ENCODE measurements around the gene SH3GLB2.
A peak's percentile ranks its signal among the peaks of the same experiment; 100 is the strongest.

SH3GLB2 gene
- total RNA-seq = 91.0 to 124 reads per million in 2 donors

GRCh38 chr9:129028192-129028966 is at the start of gene SH3GLB2:
SH3GLB2 (minus strand) TSS chr9:129028331; CDS start chr9:129028154, 177 bp downstream.
- peak; percentile 97 for DNase-seq

DNA sequence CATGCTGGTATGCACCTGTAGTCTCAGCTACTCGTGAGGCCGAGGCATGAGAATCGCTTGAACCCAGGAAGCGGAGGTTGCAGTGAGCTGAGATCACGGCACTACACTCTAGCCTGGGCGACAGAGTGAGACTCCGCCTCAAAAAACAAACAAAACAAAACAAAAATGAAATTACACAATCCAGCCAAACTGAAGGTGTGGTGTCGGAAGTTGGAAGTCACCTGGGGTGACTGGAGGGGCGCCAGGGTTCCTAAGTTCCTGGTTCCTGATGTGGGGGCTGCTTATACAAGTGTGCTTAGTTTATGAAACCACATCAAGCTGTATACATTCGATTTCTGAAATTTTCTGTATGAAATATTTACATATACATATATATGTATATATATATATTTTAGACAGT is 49.1 kb upstream of the SH3GLB2 start:
- no peak for DNase-seq

- DNase-seq = no peak
Observed at GRCh38 chr9:129076640-129077037, 48.5 kb upstream of the SH3GLB2 start.

DNA sequence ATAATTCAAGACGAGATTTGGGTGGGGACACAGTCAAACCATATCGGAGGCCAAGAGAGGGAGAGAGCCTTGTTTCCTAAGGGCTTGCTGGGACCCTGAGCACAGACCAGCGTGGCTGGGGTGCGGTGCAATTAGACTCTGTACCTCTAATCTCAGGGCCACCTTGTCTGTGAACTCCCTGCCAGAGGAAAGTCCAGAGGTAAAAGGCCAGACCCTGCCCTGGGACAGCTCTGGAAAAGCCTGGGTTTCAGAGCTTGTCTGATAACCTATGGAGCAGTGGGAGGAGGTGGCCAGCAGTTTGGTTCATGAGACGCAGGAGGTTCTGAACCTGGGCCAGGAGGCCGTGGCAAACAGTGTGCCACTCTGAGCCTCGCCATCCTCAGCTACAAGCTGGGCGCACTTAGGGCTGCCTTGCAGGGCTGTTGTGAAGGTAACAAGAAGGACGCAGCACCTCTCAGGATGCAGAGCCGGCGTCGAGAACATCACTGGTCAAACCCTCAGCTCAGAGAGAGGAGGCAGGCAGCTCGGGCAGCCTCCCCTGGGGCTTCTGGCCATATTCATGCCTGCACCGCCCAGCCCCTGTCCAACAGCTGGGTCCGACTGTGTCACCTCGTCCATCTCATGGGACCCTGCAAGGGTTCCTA is 48.0 kb upstream of the SH3GLB2 start:
- no peak for DNase-seq

DNA sequence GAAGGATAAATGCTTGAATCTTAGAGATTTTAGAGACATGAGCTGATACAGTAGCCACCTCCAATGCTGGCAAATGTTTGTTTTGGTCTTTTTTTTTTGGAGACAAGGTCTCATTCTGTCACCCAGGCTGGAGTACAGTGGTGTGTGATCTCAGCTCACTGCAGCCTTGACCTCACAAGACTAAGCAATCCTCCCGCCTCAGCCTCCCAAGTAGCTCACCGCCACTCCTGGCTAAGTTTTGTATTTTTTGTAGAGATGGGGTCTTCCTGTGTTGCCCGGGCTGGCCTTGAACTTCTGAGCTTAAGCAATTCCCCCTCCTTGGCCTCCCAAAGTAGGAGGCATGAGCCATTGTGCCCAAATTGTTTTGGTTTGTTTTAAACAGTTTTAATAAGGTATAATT is 46.0 kb upstream of the SH3GLB2 start:
- no peak for DNase-seq

DNA sequence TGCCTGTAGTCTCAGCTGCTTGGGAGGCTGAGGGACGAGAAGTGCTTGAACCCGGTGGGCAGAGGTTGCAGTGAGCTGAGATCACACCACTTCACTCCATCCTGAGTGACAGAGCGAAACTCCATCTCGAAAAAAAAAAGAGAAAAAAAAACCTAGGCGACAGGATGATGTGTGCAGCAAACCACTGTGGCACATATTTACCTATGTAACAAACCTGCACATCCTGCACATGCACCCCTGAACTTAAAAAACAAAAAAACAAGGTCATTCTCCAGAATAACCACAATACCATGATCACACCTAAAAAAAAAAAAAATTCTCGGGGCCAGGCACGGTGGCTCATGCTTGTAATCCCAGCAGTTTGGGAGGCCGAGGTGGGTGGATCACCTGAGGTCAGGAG is 45.3 kb upstream of the SH3GLB2 start:
- no peak for DNase-seq

DNA sequence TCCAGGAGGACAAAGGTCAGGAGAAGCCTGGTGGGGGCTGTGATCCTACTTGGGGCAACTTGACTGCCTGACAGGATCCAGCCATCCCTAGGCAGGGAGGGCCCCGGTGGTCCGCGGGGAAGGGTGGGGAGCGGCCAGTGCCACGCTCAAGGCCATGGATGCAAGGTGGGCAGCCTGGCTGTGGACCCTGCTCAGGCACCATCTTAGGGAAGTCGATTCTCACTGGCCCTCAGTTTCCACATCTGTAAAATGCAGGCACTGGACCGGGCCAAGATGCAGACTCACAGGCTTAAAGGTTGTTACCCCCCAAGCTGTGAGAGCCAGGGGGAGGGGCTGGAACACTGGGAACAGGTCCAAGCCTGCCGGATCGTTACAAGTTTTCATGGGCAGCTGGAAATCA is 44.0 kb upstream of the SH3GLB2 start:
- DNase-seq = no peak

DNA sequence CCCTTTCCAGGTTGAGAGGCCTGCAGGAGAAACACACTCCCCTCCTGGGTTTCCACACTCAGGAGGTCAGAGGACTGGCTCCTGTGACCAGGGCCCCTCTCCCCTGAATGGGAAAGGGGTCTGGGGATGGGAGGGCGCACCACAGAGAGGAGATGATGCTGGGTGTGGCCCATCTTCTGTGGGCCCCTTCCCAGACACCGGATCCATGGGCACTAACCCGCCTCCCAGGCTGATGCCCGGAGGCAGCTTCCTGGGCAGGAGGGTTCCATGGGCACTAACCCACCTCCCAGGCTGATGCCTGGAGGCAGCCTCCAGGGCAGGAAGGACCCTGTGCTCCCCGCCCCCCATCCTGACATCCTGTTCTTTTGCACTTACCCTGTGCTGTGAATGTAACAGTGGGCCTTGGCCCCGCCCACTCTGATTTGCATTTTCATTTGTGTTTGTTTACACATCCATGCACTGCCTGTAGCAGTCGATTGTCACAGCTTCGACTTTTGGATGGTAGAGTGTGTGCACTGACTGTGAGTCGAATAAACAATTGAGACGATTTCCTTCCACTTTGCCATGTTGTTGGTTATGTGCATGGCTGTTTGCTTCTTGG is 43.5 kb upstream of the SH3GLB2 start:
- no peak for DNase-seq

- DNase-seq = no peak
Observed at GRCh38 chr9:129070696-129071525, 42.8 kb upstream of the SH3GLB2 start.

GRCh38 chr9:129069862-129070641 is 41.9 kb upstream of the SH3GLB2 start:
- no peak for DNase-seq

DNA sequence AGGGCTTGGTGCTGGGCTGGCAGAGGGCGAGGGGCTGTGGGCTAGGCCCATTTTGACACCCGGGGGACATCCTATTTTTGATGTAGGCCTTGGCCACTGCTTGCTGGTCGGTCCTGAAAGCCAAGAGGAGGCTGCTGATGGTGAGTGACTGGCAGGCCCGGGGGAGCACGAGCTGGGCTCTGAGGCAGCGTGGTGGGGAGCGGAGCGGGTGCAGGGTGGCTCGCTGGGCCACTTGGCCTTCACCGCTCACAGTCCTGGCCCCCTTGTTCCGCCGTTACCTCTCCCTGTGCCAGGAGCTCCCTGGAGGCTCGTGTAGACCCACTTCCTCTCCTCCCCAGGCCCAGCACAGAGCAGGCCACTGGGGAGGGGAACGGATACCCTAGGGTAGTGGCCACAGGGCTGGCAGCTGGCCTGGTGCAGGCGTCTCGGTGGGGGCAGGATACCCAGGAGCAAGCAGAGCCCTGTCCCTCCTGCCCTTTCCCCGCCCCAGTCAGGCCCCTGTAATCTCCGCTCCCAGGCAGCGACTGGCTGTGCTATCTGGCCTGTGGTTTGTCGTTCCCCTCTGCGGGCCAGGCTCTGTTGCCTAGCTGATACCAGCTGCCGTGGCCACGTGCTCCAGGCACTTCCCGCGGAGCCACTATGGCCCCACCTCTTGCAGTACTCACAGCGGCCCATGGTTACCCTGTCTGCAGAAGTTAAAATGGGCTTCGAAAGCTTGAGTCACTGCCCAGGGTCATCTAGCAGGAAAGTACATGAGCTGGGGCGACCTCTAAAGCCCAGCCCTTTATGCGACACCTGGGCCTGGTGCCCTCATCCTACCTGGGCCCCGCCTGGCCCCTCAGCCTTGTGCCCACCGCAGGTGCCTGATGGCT is 41.1 kb upstream of the SH3GLB2 start:
- DNase-seq = peak; percentile 48

DNA sequence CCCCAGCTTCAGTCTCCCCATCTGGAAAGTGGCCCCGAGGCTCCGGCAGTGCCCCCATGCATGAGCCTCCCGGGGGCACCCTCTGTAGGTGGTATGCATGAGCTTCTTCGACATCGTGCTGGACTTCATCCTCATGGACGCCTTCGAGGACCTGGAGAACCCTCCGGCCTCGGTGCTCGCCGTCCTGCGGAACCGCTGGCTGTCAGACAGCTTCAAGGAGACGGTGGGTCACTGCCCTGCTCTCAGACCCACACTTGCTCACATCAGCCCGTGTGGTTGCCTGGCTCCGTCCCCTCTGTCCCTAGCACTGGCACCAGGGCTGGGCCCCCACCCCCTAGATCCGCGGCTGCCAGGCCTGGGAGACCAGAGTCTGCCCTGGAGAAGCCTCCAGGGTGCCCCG is 40.0 kb upstream of the SH3GLB2 start:
- DNase-seq = no peak

DNA sequence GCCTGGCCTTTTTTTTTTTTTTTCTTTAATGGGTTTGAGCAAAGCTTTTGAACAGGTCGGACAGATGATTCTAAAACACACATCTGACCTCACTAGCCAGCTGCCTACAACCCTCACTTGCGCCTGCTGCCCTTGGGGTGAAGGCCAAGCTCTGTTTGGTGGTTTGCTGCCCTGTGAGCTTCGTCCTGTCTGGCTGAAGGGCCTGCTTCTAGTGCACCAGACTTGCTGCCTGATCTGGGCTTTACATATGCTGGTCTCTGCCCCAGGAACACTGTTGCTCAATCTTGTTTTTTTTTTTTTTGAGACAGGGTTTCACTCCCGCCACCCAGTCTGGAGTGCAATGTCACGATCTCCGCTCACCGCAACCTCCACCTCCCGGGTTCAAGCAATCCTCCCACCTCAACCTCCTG is 36.4 kb upstream of the SH3GLB2 start:
- no peak for DNase-seq

DNA sequence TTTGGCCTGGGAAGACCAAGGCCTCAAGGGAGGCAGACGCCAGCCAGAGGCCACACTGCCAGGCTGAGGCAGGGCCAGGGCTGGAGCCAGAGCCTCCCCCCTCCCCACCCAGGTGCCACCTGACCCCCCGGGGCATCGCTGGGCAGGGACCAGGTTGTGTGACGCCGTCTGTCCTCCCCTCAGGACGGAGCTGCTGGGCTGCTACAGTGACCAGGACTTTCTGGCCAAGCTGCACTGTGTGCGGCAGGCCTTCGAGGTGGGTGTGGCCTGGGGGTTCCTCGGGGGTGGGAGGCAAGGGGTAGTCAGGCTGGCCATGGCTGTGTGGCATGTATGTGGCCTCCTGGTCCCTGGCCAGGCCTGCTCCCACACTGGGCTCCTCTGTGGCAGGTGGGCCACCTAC is 34.9 kb upstream of the SH3GLB2 start:
- no peak for DNase-seq

- no peak for DNase-seq
Observed at GRCh38 chr9:129060991-129061390, 32.9 kb upstream of the SH3GLB2 start.

GRCh38 chr9:129059796-129060785 is 32.0 kb upstream of the SH3GLB2 start:
- no peak for DNase-seq

DNA sequence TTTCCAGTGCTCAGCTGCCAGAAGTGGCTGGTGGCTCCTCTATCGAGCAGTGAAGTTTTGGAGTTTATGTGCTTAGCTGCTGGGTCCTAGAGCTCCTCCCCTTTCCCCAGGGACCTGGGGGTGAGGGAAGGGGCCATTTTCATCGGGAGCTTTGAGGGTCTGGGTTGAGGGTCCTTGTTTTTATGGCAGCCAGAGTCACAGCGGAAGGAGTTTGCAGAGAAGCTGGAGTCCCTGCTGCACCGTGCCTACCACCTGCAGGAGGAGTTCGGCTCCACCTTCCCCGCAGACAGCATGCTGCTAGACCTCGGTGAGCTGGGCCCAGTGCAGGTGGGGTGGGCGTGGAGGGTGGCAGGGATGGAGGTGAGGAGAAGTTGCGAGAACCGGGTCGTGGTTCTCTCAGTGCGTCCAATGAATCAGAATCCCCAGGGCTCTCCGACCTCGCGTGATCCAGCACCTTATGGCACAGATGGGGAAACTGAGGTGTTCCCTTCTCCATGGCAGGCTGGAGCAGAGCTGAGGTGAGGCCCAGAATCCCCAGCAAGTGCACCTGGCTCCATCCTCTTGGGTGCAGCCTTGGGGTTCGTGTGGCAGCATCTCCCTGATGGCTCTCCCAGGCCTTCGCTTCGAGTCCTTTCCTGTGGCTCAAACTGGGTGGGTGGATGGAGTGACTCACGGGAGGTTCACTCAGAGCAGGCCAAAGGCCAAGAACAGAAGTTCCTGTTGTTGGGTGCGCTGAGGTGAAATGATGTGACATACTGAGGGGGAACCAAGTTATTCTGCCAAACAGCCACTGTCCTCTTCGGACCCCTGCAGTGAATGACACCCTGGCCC is 31.0 kb upstream of the SH3GLB2 start:
- no peak for DNase-seq

DNA sequence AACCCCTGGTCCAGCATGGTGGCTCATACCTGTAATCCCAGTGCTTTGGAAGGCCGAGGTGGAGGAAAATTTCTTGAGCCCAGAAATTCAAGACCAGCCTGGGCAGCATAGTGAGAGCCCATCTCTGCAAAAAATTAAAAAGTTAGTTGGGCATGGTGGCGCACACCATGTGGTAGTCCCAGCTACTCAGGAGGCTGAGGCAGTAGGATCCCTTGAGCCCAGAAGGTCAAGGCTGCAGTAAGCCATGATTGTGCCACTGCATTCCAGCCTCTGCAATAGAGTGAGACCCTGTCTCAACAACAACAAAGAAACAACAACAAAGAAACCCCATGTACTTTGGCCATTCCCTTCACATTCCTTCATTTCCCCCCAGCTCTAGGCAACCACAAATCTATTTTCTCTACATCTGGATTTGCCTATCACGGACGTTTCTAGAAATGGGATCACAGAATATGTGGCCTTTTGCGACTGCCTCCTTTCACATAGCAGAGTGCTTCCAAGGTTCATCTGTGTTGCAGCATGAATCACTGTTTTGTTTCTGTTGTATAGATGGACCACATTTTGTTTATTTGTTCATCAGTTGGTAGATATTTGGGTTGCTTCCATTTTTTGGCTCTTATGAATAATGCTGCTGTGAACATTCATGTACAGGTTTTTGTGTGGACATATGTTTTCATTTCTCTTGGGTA is 26.2 kb upstream of the SH3GLB2 start:
- no peak for DNase-seq

Measured in T-helper 9 cell (primary cell).